ENCODE results near the gene HLA-DMA.

Gene HLA-DMA

GRCh38 chr6:32970413-32971241 lies 17.7 kb upstream of the HLA-DMA start:
- no peak for TF ChIP-seq ZNF274 (IDR thresholded peaks at IDR 0.05; ENCODE audit: low read depth, low read length)
- peak overlapping the region; percentile 98 for H3K4me3 ChIP-seq (ENCODE audit: low read length)

GRCh38 chr6:32969685-32970412 lies 17.0 kb upstream of the HLA-DMA start:
- no peak for TF ChIP-seq ZNF274 (IDR thresholded peaks at IDR 0.05; ENCODE audit: low read depth, low read length)
- H3K4me3 ChIP-seq (ENCODE audit: low read length): peak overlapping the region; percentile 86

GRCh38 chr6:32968867-32969684 lies 16.2 kb upstream of the HLA-DMA start:
- no peak for TF ChIP-seq ZNF274 (IDR thresholded peaks at IDR 0.05; ENCODE audit: low read depth, low read length)
- peak overlapping the region; percentile 86 for H3K4me3 ChIP-seq (ENCODE audit: low read length)

GRCh38 chr6:32968093-32968866 lies 15.4 kb upstream of the HLA-DMA start, which contains the start of gene BRD2:
Gene BRD2, plus strand, starts transcription at chr6:32968594. Its CDS starts 4,305 bp downstream, at chr6:32972899.
- H3K4me3 ChIP-seq (ENCODE audit: low read length): peak within 1 kb of the TSS; percentile 86
- no peak for TF ChIP-seq ZNF274 (IDR thresholded peaks at IDR 0.05; ENCODE audit: low read depth, low read length)

- H3K4me3 ChIP-seq (ENCODE audit: low read length): peak overlapping the region; percentile 86
- no peak for TF ChIP-seq ZNF274 (IDR thresholded peaks at IDR 0.05; ENCODE audit: low read depth, low read length)
These were observed 14.5 kb upstream of the HLA-DMA start for GRCh38 chr6:32967151-32968091.

GRCh38 chr6:32964776-32965175 lies 11.9 kb upstream of the HLA-DMA start:
- H3K4me3 ChIP-seq (ENCODE audit: low read length): no peak overlapping the region
- no peak for TF ChIP-seq ZNF274 (IDR thresholded peaks at IDR 0.05; ENCODE audit: low read depth, low read length)

- no peak overlapping the region for H3K4me3 ChIP-seq (ENCODE audit: low read length)
- TF ChIP-seq ZNF274 (IDR thresholded peaks at IDR 0.05; ENCODE audit: low read depth, low read length): no peak
These were observed 11.0 kb upstream of the HLA-DMA start for GRCh38 chr6:32963866-32964265.

GRCh38 chr6:32962213-32962826 lies 9.4 kb upstream of the HLA-DMA start:
- TF ChIP-seq ZNF274 (IDR thresholded peaks at IDR 0.05; ENCODE audit: low read depth, low read length): no peak
- H3K4me3 ChIP-seq (ENCODE audit: low read length): no peak overlapping the region

- no peak for TF ChIP-seq ZNF274 (IDR thresholded peaks at IDR 0.05; ENCODE audit: low read depth, low read length)
- H3K4me3 ChIP-seq (ENCODE audit: low read length): no peak overlapping the region
These were observed 7.7 kb upstream of the HLA-DMA start for GRCh38 chr6:32960563-32960962.

- no peak for TF ChIP-seq ZNF274 (IDR thresholded peaks at IDR 0.05; ENCODE audit: low read depth, low read length)
- H3K4me3 ChIP-seq (ENCODE audit: low read length): no peak overlapping the region
These were observed 3.3 kb upstream of the HLA-DMA start for GRCh38 chr6:32956176-32956575.

GRCh38 chr6:32954986-32955802 lies 2.3 kb upstream of the HLA-DMA start:
- H3K4me3 ChIP-seq (ENCODE audit: low read length): no peak overlapping the region
- no peak for TF ChIP-seq ZNF274 (IDR thresholded peaks at IDR 0.05; ENCODE audit: low read depth, low read length)
